GM23338 (cell line): ENCODE measurements around the gene EEPD1. TPM values are rescaled to one million over a fixed set of nuclear protein-coding genes. Genes with fewer than 3 reads are reported as not detected.

Source experiments
- ATAC-seq: fragments of 200-7000 bp; cut with Tn5 transposase; 3 replicates; pipeline ENCODE4 v1.9.1; 2020
- DNase-seq: peaks from one replicate; pipeline ENCODE4 v3.0.0-alpha.2; 2015; ENCODE audit warnings: low spot score
- H2AFZ ChIP-seq: fragments of 200-600 bp; sonication (generic); 2 replicates; pipeline ENCODE4 v1.8.0; 2016; ENCODE audit warnings: antibody characterized with exemption, mild to moderate bottlenecking, moderate library complexity
- H3F3A ChIP-seq: fragments of 200-600 bp; sonication (generic); replicated peaks from 2 replicates; pipeline ENCODE4 v1.8.0; 2017; ENCODE audit warnings: antibody characterized with exemption, mixed run types, low read depth
- H3K27ac ChIP-seq: fragments of 200-600 bp; sonication (generic); 2 replicates; pipeline ENCODE4 v1.6.1; 2016; ENCODE audit warnings: low read depth
- H3K27me3 ChIP-seq: fragments of 200-600 bp; sonication (generic); 2 replicates; pipeline ENCODE4 v1.8.0; 2016; ENCODE audit warnings: mild to moderate bottlenecking, mixed run types, moderate library complexity; ENCODE audit not compliant: insufficient read depth
- H3K36me3 ChIP-seq: fragments of 200-600 bp; sonication (generic); 2 replicates; pipeline ENCODE4 v1.8.0; 2016; ENCODE audit warnings: mild to moderate bottlenecking; ENCODE audit not compliant: insufficient read depth
- H3K4me1 ChIP-seq: fragments of 200-600 bp; sonication (generic); 2 replicates; pipeline ENCODE4 v1.8.0; 2016; ENCODE audit warnings: mild to moderate bottlenecking, moderate library complexity; ENCODE audit not compliant: insufficient read depth
- H3K4me2 ChIP-seq: fragments of 200-600 bp; sonication (generic); 2 replicates; pipeline ENCODE4 v1.7.1; 2017; ENCODE audit warnings: mixed run types
- H3K4me3 ChIP-seq: fragments of 200-600 bp; sonication (generic); 2 replicates; pipeline ENCODE4 v1.6.1; 2016; ENCODE audit warnings: mixed run types
- H3K79me2 ChIP-seq: fragments of 200-600 bp; sonication (generic); replicated peaks from 2 replicates; pipeline ENCODE4 v1.8.0; 2017; ENCODE audit warnings: mild to moderate bottlenecking; ENCODE audit not compliant: insufficient read depth
- H3K9me2 ChIP-seq: fragments of 200-600 bp; sonication (generic); 2 replicates; pipeline ENCODE4 v1.8.0; 2017; ENCODE audit not compliant: insufficient read depth
- H4K20me1 ChIP-seq: fragments of 200-600 bp; sonication (generic); replicated peaks from 2 replicates; pipeline ENCODE4 v1.8.0; 2017; ENCODE audit warnings: mild to moderate bottlenecking; ENCODE audit not compliant: insufficient read depth
- H3K27ac Mint-ChIP-seq: 2 replicates; pipeline ENCODE4 v1.8.0; 2020; ENCODE audit warnings: inconsistent platforms, mild to moderate bottlenecking, moderate library complexity, mixed read lengths
- H3K27me3 Mint-ChIP-seq: 3 replicates; pipeline ENCODE4 v1.8.0; 2022; ENCODE audit warnings: low read depth, mild to moderate bottlenecking, moderate library complexity, mixed read lengths, inconsistent platforms; ENCODE audit not compliant: insufficient read depth, poor library complexity
- H3K36me3 Mint-ChIP-seq: 3 replicates; pipeline ENCODE4 v1.8.0; 2021; ENCODE audit warnings: low read depth, mild to moderate bottlenecking, inconsistent platforms, moderate library complexity, mixed read lengths
- H3K4me1 Mint-ChIP-seq: 3 replicates; pipeline ENCODE4 v1.8.0; 2020; ENCODE audit warnings: mild to moderate bottlenecking, inconsistent platforms, mixed read lengths
- H3K4me3 Mint-ChIP-seq: 3 replicates; pipeline ENCODE4 v1.8.0; 2021; ENCODE audit warnings: moderate library complexity, mild to moderate bottlenecking, inconsistent platforms, mixed read lengths
- H3K9me3 Mint-ChIP-seq: 3 replicates; pipeline ENCODE4 v1.8.0; 2020; ENCODE audit warnings: moderate library complexity, mild to moderate bottlenecking, inconsistent platforms, mixed read lengths
- CREB1 ChIP-seq: fragments of 250-450 bp; sonication (Bioruptor Pico); IDR thresholded peaks from 2 replicates; pipeline ENCODE4 v1.5.0; 2020; ENCODE audit warnings: low read depth, mild to moderate bottlenecking, moderate library complexity
- CTCF ChIP-seq, 2 experiments: fragments of 200-600 bp in 1 of 2; sonication (generic) in 1 of 2; conservative IDR thresholded peaks; 2 replicates each; pipeline versions ENCODE4 v1.5.1 to v1.6.1; 2016 to 2017; ENCODE audit warnings: antibody characterized with exemption in 2 of 2, low read depth in 2 of 2, mild to moderate bottlenecking in 2 of 2, moderate library complexity in 1 of 2
- ETS1 ChIP-seq: IDR thresholded peaks from 2 replicates; pipeline ENCODE4 v1.6.1; 2016; ENCODE audit warnings: antibody characterized with exemption
- EZH2 ChIP-seq: fragments of 200-600 bp; sonication (generic); IDR thresholded peaks from one replicate; pipeline ENCODE4 v1.8.0; 2017; ENCODE audit warnings: antibody characterized with exemption, mild to moderate bottlenecking, low read depth; ENCODE audit not compliant: unreplicated experiment
- EZH2phosphoT487 ChIP-seq: fragments of 200-600 bp; sonication (generic); IDR thresholded peaks from one replicate; pipeline ENCODE4 v1.8.1; 2018; ENCODE audit warnings: antibody characterized with exemption; ENCODE audit not compliant: unreplicated experiment
- JUNB ChIP-seq: IDR thresholded peaks from one replicate; pipeline ENCODE4 v1.6.1; 2016; ENCODE audit warnings: antibody characterized with exemption; ENCODE audit not compliant: unreplicated experiment
- NANOG ChIP-seq: IDR thresholded peaks from 2 replicates; pipeline ENCODE4 v1.6.1; 2016; ENCODE audit warnings: antibody characterized with exemption, borderline replicate concordance
- POLR2AphosphoS5 ChIP-seq: IDR thresholded peaks from 2 replicates; pipeline ENCODE4 v1.6.1; 2016; ENCODE audit warnings: antibody characterized with exemption, low read depth
- REST ChIP-seq: IDR thresholded peaks from one replicate; pipeline ENCODE4 v1.6.1; 2018; ENCODE audit warnings: antibody characterized with exemption; ENCODE audit not compliant: unreplicated experiment
- STAT1 ChIP-seq: IDR thresholded peaks from one replicate; pipeline ENCODE4 v1.6.1; 2016; ENCODE audit warnings: antibody characterized with exemption; ENCODE audit not compliant: unreplicated experiment
- ZNF114 ChIP-seq: fragments of 250-450 bp; sonication (Bioruptor Pico); IDR thresholded peaks from 2 replicates; pipeline ENCODE4 v1.5.0; 2020; ENCODE audit warnings: mild to moderate bottlenecking, moderate library complexity
- ZNF331 ChIP-seq: fragments of 250-450 bp; sonication (Bioruptor Pico); IDR thresholded peaks from 2 replicates; pipeline ENCODE4 v1.5.0; 2020; ENCODE audit warnings: low read depth, mild to moderate bottlenecking, moderate library complexity
- ZNF462 ChIP-seq: fragments of 250-450 bp; sonication (Bioruptor Pico); IDR thresholded peaks from 2 replicates; pipeline ENCODE4 v1.5.0; 2020; ENCODE audit warnings: mild to moderate bottlenecking, moderate library complexity
- polyA plus RNA-seq: library from polyadenylated mRNA; unstranded; fragments of >200 nt; fragmentation: Nextera tagmentation; extraction: Ambion mirVana; gene quantifications from 2 replicates; pipeline ENCODE4 v1.2.1, GENCODE V29; 2016
- total RNA-seq: library from RNA; depleted of rRNA; stranded (reverse); fragments of >200 nt; shearing (Covaris generic); gene quantifications from 2 replicates; pipeline ENCODE4 v1.2.3, GENCODE V29; 2014

Gene EEPD1
- total and polyA plus RNA-seq, 2 experiments from 2014 or later: 4.1 to 17.1 TPM

- Mint-ChIP-seq H3K27ac (no peak overlapping the region), H3K27me3 (peaks cover 8% of the 10 kb centered on the region), H3K4me1 (peaks cover 47% of the 10 kb centered on the region), H3K4me3 (no peak overlapping the region), H3K9me3 (no peaks in the 10 kb centered on the region; the same call in 2 of the 3 replicates), H3K36me3 (peaks cover 6% of the 10 kb centered on the region; the same call in 2 of the 3 replicates)
- no peaks in the 10 kb centered on the region for H3K79me2 ChIP-seq
- DNase-seq: no peak
- H3K36me3 ChIP-seq: no peaks in the 10 kb centered on the region
- H3K4me3 ChIP-seq: no peak overlapping the region
- no peak overlapping the region for H2AFZ ChIP-seq
- no peaks in the 10 kb centered on the region for H3K9me2 ChIP-seq
- TF ChIP-seq POLR2AphosphoS5 (no peak), CREB1 (CRISPR knock-in tag) (no peak), ZNF114 (CRISPR knock-in tag) (no peak), REST (no peak), STAT1 (no peak), NANOG (no peak), CTCF (conservative IDR thresholded peaks at IDR 0.05; ENCODE audit: low read depth in 2 of 2) (no peak), EZH2 (no peak), ETS1 (no peak), ZNF331 (CRISPR knock-in tag) (no peak), EZH2phosphoT487 (no peak), JUNB (no peak), ZNF462 (no peak)
- H3K27me3 ChIP-seq: no peaks in the 10 kb centered on the region
- no peaks in the 10 kb centered on the region; the same call in 1 of the 2 replicates for H4K20me1 ChIP-seq
- ATAC-seq: no peak
- no peaks in the 10 kb centered on the region for H3F3A ChIP-seq
- H3K4me1 ChIP-seq: peaks cover 6% of the 10 kb centered on the region; the same call in 1 of the 2 replicates
- no peak overlapping the region for H3K4me2 ChIP-seq
- no peak overlapping the region for H3K27ac ChIP-seq
Observed at GRCh38 chr7:36208997-36209813, 56.2 kb downstream of the EEPD1 start.
